ENCODE data around the gene SPTSSB.

Gene SPTSSB

DNA sequence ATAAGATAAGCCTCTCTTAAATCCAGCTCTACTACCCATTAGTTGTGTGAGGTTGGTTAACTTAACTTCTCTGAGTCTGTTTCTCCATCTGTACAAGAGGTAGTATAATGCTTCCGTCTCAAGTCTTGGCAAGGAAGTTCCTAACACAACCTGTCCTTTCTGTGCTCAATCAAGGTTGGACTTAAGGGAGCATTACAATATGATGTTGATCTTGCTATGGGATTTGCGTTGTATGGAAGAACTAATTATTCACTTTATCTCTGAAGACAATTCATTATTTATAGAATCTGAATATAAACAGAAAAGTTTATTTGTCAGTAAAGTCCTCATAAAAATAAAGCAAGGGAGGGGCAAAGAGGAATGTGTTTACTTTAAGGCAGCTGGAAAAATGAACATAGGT, 18.9 kb upstream of the SPTSSB start:
- DNase-seq, result no peak

DNA sequence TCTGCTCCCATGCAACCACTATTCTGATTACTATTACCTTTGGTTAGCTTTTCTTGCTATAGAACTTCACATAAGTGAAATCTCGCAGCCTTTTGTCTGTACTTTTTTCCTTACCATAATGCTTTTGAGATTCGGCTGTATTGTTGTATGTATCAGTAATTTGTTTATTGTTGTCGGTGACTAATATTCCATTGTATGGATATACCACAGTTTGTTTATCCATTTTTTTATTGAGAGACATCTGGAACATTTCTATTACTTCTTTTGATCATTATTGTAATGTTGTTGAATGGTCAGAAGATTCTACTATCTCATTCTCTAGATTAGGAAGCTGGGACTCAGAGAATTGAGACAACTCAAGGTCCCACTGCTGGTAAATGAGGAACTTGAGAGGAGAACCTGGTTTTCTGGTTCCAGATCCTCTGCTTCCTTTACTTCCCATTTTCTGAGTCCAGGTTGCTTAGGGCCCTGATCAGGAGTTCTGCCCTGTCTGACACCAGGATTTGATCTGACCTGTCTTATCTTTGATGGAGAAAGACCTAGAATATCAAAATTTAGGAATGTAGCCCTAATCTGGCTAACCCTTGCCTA, 18.2 kb upstream of the SPTSSB start:
- no peak for DNase-seq

- no peak for DNase-seq
Measured at GRCh38 chr3:161388855-161389254, 17.5 kb upstream of the SPTSSB start.

DNA sequence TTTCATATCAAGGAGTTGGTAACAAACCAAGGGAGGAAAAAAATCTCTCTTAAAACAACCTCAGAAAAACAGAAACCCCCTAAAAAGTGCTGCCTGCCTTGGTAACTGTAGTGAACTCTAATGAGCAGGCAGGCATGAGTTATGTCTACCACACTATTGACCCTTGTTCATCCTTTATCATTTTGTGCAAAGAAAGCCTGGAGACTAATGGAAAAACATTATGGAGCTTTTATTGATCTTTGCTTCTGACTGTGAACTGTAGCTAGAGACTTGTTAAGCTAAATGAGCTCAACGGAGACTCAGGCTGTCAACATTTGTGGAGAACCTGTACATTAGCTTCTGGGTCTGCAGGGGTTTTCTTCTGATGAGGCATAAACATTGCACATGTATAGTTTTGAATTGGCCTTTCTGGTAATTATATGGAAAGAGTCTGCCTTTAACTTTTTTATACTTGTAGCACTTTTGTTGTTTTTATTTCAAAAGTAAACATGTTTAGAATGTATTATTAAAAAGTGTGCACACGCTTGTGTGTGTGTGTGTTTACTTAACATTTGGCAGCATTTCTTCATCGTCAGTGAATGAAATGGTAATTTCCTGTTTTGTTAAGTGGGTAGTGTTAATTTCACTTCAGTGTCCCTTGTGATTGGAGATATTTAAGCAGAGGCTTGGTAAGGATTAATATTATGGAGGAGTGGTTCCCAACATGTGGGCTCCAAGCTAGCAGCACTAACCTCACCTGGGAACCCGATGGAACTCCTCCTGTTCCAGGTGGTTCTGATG, 15.9 kb upstream of the SPTSSB start:
- DNase-seq, result no peak

DNA sequence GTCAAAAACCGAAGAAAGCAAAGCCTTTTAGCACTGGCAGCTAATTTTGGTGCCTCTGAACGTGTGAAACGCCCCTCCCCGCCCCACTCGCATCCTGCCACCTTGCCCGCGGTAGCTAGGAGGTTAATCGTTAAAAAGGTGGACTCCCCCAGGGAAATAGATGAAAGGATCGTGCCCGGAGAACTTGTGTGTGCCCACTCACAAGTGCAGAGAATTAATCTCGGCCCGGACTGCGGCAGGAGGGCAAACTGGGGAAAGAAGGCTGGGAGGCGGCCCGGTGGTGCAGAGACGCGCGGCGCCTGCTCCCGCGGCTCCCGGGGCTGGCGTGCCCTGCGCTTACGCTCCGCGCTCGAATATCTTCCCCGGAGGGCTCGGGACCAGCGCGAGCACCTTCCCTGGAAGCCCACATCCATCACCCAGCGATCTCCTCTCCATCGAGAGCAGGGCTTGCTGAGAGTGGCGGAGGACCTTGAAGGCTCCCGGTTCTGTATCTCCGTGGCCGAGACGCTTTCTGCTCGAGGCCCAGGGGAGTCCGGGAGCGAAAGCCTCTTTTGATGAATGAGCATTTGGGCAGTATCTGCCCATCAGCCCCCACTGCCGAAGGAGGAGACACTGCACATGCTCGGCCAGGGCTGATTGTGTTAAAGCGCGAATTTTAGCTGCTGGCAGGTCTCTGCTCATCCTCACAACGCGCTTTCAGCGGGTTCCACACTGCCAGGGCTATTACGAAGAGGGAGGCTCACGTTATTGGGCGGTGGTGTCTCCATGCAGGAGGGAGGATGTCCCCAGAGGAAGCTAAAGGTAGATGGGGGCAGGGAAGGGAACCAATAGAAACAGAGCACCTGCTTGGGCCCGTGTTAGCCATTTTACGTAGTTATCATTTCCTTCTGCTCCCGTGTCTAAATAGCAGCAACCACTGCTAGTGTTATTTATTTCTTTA, 1.3 kb upstream of the SPTSSB start:
- DNase-seq, result peak; percentile 22

DNA sequence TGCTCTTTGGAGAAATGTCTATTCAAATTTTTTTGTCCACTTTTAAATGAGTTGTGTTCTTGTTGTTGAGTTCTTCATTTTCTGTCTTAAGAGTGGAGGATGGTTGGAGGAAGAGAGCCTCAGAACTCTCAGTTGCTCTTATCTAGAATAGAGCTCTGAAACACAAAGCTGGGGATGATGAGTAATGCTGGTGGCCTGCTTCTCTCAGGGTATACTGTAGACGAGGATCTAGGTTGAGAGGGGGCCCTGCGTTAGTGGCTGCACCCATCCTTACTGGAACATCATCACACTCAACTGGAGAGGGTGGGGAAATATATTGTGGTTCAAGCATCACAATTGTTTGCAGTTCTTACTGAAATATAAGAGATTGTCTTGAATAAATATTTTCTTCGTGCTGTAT, 1.8 kb downstream of the SPTSSB start:
- DNase-seq, result no peak

GRCh38 chr3:161366094-161366493, 5.2 kb downstream of the SPTSSB start:
- no peak for DNase-seq

DNA sequence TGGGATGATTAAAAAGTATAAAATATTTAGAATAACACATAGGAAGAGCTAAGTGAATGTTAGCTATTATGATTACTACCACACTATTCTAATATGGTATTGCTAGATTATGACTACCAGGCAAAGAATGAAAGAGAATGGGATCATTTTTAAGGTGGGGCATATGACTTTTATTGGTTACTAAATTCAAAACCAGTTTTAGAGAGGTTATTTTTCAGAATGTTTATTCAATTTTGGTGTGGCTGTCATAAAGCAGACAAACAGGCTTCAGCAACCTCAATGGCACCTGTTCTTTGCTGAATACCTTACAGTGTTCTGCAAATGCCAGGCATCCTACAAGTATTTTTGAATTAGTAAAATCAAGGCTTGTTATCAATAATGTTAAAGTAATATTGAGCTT, 12.8 kb downstream of the SPTSSB start:
- no peak for DNase-seq

DNA sequence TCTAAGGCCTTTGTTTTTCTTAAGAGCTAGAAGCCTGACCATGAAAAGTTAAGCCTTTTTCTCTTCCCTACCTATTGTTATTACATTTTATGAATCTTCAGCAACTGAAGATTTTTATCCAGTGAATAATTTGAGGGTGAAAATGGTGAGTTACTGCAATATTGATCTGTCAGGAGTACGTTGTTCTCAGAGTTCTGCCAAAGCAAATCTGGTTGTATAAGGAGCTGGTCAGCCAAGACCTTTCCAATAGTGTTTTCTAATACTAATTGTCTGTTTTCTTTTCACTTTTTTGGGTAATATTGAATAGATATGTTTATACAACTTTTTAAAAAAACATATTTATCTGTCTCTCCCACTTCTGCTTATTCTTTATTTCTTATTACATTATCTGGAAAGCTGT, 15.0 kb downstream of the SPTSSB start:
- DNase-seq, result no peak

GRCh38 chr3:161355508-161355907, 15.8 kb downstream of the SPTSSB start:
- no peak for DNase-seq

GRCh38 chr3:161354554-161354953, 16.8 kb downstream of the SPTSSB start:
- no peak for DNase-seq

- no peak for DNase-seq
Measured at GRCh38 chr3:161351330-161351729, 20.0 kb downstream of the SPTSSB start.

DNA sequence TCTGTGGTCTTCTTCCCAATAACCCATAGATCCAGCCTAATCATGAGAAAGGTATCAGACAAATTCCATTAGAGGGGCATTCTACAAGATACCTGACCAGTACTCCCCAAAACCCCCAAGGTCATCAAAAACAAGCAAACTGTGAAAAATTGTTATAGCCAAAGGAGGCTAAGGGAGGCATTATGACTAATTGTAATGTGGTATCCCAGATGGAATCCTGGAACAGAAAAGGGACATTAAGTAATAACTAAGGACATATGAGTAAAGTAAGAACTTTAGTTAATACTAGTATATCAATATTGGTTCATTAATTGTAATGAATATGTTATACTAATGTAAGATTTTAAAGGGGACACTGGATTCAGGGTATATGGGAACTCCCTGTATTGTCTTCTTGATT, 20.4 kb downstream of the SPTSSB start:
- DNase-seq, result no peak

GRCh38 chr3:161349529-161350312, 21.6 kb downstream of the SPTSSB start:
- no peak for DNase-seq

DNA sequence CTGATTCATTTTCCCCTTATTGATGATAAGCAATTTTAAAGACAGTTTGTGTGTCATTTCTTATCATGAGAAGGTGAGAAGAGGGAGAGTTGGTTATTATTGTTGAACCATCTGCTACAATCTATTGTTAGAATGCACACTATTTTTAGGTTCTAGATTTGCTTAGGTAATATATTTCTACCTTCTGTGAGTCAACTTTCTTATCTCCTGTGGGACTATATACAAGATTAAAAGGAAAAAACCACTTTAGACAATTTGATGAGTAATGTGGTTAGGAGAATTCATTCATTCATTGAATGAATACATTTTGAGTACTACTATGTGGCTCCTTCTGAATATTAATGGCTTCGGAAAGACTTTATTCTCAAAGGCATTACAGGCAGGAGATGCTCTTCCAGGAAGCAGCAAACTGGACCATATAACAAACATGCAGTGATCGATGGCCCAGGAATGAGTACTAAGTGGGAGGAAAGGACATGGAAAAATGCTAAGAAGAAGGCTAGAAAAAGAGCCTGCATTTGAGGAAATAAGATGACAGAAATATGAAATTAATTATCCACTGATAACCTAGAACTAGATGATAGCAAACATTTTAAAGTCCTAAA, 22.4 kb downstream of the SPTSSB start:
- DNase-seq, result no peak

GRCh38 chr3:161347726-161348125, 23.6 kb downstream of the SPTSSB start:
- no peak for DNase-seq

- no peak for DNase-seq
Measured at GRCh38 chr3:161345023-161345422, 26.3 kb downstream of the SPTSSB start.

DNA sequence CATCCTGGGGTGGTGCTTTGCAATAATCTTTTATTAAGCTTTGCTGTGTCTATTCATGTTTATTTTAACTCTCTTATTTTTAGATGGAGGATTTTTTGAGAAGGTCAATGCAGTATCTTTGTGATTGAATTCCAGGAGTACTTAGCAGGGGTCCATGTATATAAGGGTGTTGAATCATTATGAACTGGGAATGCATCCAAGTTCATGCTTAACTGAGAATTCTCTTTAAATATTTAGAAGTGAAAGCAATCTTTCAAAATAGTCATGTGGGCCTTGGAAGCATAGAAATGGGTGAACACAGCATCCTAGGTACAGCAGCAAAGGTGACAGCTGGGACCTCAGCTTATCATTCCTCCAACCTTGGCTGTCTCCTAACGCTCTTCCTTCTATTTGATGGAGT, 27.3 kb downstream of the SPTSSB start:
- DNase-seq, result no peak

DNA sequence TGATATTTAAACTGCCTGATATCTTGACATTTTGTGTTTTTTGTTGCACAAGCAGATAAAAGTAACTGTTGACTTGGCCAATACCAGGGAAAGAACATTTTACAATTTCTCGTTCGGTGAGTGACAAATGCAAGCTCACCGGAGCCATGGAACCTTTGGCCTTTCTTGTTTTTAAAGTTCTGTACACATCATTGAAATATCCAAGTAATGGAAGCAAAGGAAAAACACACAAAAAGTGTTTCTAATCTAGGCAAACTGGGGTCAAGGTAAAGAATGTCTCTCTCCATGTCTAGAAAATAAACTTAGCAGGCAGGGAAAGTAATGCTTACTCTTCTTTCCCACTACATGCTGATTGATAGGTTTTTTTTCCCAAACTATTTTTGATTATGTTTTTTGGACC, 27.8 kb downstream of the SPTSSB start:
- DNase-seq, result no peak

DNA sequence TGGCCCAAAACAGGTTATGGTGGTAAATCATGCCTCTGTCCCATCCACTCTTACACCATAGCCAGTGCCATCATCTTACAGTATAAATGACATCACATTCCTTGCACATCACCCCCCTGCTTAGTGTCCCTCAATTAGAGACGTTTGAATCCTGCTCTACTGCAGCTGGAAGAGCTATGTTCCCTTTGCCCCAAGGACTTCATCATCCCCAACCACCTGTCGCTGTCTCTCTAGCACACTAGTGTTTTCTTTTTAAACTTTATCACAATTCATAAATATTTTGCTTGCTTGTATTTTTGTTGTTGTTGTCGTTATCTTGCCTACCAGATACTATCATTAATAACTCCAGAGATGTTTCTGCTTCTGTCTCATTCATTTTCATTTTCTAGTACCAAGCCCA, 28.7 kb downstream of the SPTSSB start:
- no peak for DNase-seq

GRCh38 chr3:161339517-161340500, 31.5 kb downstream of the SPTSSB start:
- DNase-seq, result peak; percentile 7
